Suprapubic skin (tissue), 4 donors: ENCODE results near the gene CUL9.

Experiments
- POLR2A ChIP-seq, 2 donors: fragments of 450-650 bp; IDR thresholded peaks; one replicate each; pipeline ENCODE4 v1.6.1; 2017; ENCODE audit warnings: antibody characterized with exemption in 2 of 2, mild to moderate bottlenecking in 2 of 2, moderate library complexity in 2 of 2
- POLR2AphosphoS5 ChIP-seq, 3 donors: sonication (generic); formaldehyde crosslinking; IDR thresholded peaks; one replicate each; pipeline ENCODE4 v1.6.1; 2017; ENCODE audit warnings: antibody characterized with exemption in 3 of 3
- TF ChIP-seq, protein P1 (sequence below), 2 donors: fragments of 200-600 bp in 1 of 2; fragments of 450-650 bp in 1 of 2; sonication (generic) in 1 of 2; IDR thresholded peaks; one replicate each; pipeline ENCODE4 v1.5.1; 2016 to 2019; ENCODE audit warnings: antibody characterized with exemption in 2 of 2, mild to moderate bottlenecking in 1 of 2, moderate library complexity in 1 of 2

DNA sequence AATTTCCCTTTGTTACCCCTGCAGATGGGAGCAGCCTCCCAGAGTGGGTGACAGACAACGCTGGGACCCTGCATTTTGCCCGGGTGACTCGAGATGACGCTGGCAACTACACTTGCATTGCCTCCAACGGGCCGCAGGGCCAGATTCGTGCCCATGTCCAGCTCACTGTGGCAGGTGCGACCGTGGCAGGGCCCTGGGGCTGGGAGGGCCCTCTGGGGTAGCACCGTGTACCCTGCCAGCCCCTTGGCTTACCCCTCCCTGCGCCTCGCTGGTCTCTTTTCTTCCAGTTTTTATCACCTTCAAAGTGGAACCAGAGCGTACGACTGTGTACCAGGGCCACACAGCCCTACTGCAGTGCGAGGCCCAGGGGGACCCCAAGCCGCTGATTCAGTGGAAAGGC lies 40.4 kb upstream of the CUL9 start:
- no peak for TF ChIP-seq POLR2A (IDR thresholded peaks at IDR 0.05)
- TF ChIP-seq, protein P1, sequence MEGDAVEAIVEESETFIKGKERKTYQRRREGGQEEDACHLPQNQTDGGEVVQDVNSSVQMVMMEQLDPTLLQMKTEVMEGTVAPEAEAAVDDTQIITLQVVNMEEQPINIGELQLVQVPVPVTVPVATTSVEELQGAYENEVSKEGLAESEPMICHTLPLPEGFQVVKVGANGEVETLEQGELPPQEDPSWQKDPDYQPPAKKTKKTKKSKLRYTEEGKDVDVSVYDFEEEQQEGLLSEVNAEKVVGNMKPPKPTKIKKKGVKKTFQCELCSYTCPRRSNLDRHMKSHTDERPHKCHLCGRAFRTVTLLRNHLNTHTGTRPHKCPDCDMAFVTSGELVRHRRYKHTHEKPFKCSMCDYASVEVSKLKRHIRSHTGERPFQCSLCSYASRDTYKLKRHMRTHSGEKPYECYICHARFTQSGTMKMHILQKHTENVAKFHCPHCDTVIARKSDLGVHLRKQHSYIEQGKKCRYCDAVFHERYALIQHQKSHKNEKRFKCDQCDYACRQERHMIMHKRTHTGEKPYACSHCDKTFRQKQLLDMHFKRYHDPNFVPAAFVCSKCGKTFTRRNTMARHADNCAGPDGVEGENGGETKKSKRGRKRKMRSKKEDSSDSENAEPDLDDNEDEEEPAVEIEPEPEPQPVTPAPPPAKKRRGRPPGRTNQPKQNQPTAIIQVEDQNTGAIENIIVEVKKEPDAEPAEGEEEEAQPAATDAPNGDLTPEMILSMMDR (IDR thresholded peaks at IDR 0.05), result no peak
- no peak for TF ChIP-seq POLR2AphosphoS5 (IDR thresholded peaks at IDR 0.05)
